ENCODE data around the gene LMLN. TPM values are rescaled to one million over a fixed set of nuclear protein-coding genes. Genes with fewer than 3 reads are reported as not detected.

The LMLN gene
- total and polyA plus RNA-seq, 2 of the 13 experiments (the other 11 are each of a cell fraction or from before 2014, with no cell fraction given): 1.2 to 1.8 TPM

- TF ChIP-seq, protein P1, sequence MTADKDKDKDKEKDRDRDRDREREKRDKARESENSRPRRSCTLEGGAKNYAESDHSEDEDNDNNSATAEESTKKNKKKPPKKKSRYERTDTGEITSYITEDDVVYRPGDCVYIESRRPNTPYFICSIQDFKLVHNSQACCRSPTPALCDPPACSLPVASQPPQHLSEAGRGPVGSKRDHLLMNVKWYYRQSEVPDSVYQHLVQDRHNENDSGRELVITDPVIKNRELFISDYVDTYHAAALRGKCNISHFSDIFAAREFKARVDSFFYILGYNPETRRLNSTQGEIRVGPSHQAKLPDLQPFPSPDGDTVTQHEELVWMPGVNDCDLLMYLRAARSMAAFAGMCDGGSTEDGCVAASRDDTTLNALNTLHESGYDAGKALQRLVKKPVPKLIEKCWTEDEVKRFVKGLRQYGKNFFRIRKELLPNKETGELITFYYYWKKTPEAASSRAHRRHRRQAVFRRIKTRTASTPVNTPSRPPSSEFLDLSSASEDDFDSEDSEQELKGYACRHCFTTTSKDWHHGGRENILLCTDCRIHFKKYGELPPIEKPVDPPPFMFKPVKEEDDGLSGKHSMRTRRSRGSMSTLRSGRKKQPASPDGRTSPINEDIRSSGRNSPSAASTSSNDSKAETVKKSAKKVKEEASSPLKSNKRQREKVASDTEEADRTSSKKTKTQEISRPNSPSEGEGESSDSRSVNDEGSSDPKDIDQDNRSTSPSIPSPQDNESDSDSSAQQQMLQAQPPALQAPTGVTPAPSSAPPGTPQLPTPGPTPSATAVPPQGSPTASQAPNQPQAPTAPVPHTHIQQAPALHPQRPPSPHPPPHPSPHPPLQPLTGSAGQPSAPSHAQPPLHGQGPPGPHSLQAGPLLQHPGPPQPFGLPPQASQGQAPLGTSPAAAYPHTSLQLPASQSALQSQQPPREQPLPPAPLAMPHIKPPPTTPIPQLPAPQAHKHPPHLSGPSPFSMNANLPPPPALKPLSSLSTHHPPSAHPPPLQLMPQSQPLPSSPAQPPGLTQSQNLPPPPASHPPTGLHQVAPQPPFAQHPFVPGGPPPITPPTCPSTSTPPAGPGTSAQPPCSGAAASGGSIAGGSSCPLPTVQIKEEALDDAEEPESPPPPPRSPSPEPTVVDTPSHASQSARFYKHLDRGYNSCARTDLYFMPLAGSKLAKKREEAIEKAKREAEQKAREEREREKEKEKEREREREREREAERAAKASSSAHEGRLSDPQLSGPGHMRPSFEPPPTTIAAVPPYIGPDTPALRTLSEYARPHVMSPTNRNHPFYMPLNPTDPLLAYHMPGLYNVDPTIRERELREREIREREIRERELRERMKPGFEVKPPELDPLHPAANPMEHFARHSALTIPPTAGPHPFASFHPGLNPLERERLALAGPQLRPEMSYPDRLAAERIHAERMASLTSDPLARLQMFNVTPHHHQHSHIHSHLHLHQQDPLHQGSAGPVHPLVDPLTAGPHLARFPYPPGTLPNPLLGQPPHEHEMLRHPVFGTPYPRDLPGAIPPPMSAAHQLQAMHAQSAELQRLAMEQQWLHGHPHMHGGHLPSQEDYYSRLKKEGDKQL (CRISPR knock-in tag; IDR thresholded peaks at IDR 0.05; ENCODE audit: low read depth): 0 out of 2 replicates have a peak, but pooled peaks have one; percentile 23
- TF ChIP-seq ZFP36L1 (CRISPR knock-in tag; IDR thresholded peaks at IDR 0.05) (no peak), ZNF788 (CRISPR knock-in tag; IDR thresholded peaks at IDR 0.05; ENCODE audit: borderline replicate concordance) (no peak), NFE2L2 (IDR thresholded peaks at IDR 0.05; ENCODE audit: low read length) (no peak), GABPA (IDR thresholded peaks at IDR 0.05; ENCODE audit: low read depth, low read length) (no peak), GABPA (CRISPR knock-in tag; IDR thresholded peaks at IDR 0.05; ENCODE audit: low read depth) (no peak), SALL2 (CRISPR knock-in tag; IDR thresholded peaks at IDR 0.05) (no peak), ZNF879 (CRISPR knock-in tag; IDR thresholded peaks at IDR 0.05) (no peak), PHF8 (CRISPR knock-in tag; IDR thresholded peaks at IDR 0.05) (no peak), CREM (IDR thresholded peaks at IDR 0.05) (peak; percentile 28; the same call in 1 of the 2 replicates), CREM (CRISPR knock-in tag; IDR thresholded peaks at IDR 0.05) (no peak), STAG1 (CRISPR knock-in tag; IDR thresholded peaks at IDR 0.05) (no peak), NAIF1 (CRISPR knock-in tag; IDR thresholded peaks at IDR 0.05; ENCODE audit: borderline replicate concordance) (no peak), NR2F6 (IDR thresholded peaks at IDR 0.05) (peak; percentile 87), NR2F6 (CRISPR knock-in tag; IDR thresholded peaks at IDR 0.05) (peak; percentile 86), ELF3 (CRISPR knock-in tag; IDR thresholded peaks at IDR 0.05) (peak; percentile 52; the same call in 1 of the 2 replicates), GATAD2A (CRISPR knock-in tag; IDR thresholded peaks at IDR 0.05) (0 out of 2 replicates have a peak, but pooled peaks have one; percentile 17), CENPT (CRISPR knock-in tag; IDR thresholded peaks at IDR 0.05; ENCODE audit: low read depth) (no peak), ZNF207 (IDR thresholded peaks at IDR 0.05; ENCODE audit: borderline replicate concordance) (no peak), HNRNPL (IDR thresholded peaks at IDR 0.05; ENCODE audit: low read depth, low read length) (no peak), FOXJ3 (CRISPR knock-in tag; IDR thresholded peaks at IDR 0.05; ENCODE audit: borderline replicate concordance) (no peak), CHD2 (IDR thresholded peaks at IDR 0.05; ENCODE audit: low read depth, low read length) (no peak), NR2F1 (CRISPR knock-in tag; IDR thresholded peaks at IDR 0.05) (peak in 1 of 2 experiments; percentile 19; a peak in 1 of 4 replicates)
- TF ChIP-seq, protein P2, sequence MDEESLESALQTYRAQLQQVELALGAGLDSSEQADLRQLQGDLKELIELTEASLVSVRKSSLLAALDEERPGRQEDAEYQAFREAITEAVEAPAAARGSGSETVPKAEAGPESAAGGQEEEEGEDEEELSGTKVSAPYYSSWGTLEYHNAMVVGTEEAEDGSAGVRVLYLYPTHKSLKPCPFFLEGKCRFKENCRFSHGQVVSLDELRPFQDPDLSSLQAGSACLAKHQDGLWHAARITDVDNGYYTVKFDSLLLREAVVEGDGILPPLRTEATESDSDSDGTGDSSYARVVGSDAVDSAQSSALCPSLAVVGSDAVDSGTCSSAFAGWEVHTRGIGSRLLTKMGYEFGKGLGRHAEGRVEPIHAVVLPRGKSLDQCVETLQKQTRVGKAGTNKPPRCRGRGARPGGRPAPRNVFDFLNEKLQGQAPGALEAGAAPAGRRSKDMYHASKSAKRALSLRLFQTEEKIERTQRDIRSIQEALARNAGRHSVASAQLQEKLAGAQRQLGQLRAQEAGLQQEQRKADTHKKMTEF (CRISPR knock-in tag; IDR thresholded peaks at IDR 0.05): 0 out of 2 replicates have a peak, but pooled peaks have one; percentile 21
- TF ChIP-seq, protein P3, sequence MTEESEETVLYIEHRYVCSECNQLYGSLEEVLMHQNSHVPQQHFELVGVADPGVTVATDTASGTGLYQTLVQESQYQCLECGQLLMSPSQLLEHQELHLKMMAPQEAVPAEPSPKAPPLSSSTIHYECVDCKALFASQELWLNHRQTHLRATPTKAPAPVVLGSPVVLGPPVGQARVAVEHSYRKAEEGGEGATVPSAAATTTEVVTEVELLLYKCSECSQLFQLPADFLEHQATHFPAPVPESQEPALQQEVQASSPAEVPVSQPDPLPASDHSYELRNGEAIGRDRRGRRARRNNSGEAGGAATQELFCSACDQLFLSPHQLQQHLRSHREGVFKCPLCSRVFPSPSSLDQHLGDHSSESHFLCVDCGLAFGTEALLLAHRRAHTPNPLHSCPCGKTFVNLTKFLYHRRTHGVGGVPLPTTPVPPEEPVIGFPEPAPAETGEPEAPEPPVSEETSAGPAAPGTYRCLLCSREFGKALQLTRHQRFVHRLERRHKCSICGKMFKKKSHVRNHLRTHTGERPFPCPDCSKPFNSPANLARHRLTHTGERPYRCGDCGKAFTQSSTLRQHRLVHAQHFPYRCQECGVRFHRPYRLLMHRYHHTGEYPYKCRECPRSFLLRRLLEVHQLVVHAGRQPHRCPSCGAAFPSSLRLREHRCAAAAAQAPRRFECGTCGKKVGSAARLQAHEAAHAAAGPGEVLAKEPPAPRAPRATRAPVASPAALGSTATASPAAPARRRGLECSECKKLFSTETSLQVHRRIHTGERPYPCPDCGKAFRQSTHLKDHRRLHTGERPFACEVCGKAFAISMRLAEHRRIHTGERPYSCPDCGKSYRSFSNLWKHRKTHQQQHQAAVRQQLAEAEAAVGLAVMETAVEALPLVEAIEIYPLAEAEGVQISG (CRISPR knock-in tag; IDR thresholded peaks at IDR 0.05): no peak
These were observed 10.6 kb downstream of the LMLN start (continued) for GRCh38 chr3:197970588-197970987.

Data from HepG2 (cell line).